GM21447 (cell line): ENCODE results near the gene FGA.
A peak's percentile ranks its signal among the peaks of the same experiment; 100 is the strongest.

Source experiments
- ATAC-seq: cut with Tn5 transposase; IDR thresholded peaks from one replicate; pipeline ENCODE4 v1.9.1; 2021; ENCODE audit not compliant: unreplicated experiment

The FGA gene

GRCh38 chr4:154583230-154583629 lies 7.3 kb downstream of the FGA start:
- ATAC-seq = no peak

- ATAC-seq = no peak
These were observed 7.8 kb downstream of the FGA start for GRCh38 chr4:154582723-154583122.

GRCh38 chr4:154579927-154580326 lies 10.6 kb downstream of the FGA start:
- ATAC-seq = no peak

- no peak for ATAC-seq
These were observed 11.6 kb downstream of the FGA start for GRCh38 chr4:154578919-154579318.

GRCh38 chr4:154577324-154577723 lies 13.2 kb downstream of the FGA start:
- ATAC-seq = no peak

GRCh38 chr4:154574311-154574710 lies 16.2 kb downstream of the FGA start:
- ATAC-seq = no peak

- ATAC-seq = no peak
These were observed 17.2 kb downstream of the FGA start for GRCh38 chr4:154573190-154573870.

GRCh38 chr4:154569584-154569983 lies 21.0 kb downstream of the FGA start:
- no peak for ATAC-seq

- no peak for ATAC-seq
These were observed 21.5 kb downstream of the FGA start for GRCh38 chr4:154569028-154569427.

- no peak for ATAC-seq
These were observed 23.8 kb downstream of the FGA start for GRCh38 chr4:154566639-154567204.

GRCh38 chr4:154565704-154566103 lies 24.8 kb downstream of the FGA start:
- no peak for ATAC-seq

GRCh38 chr4:154564311-154564710 lies 26.2 kb downstream of the FGA start:
- no peak for ATAC-seq

GRCh38 chr4:154562697-154563254 lies 27.8 kb downstream of the FGA start, which contains the start of gene FGB:
TSS of gene FGB (plus strand) at chr4:154563011. CDS start at chr4:154563019, 8 bp downstream.
- no peak for ATAC-seq

GRCh38 chr4:154560824-154561231 lies 29.7 kb downstream of the FGA start:
- no peak for ATAC-seq

GRCh38 chr4:154560419-154560801 lies 30.1 kb downstream of the FGA start:
- ATAC-seq = no peak

GRCh38 chr4:154559494-154560418 lies 30.8 kb downstream of the FGA start:
- ATAC-seq = no peak

- ATAC-seq = no peak
These were observed 31.4 kb downstream of the FGA start for GRCh38 chr4:154559141-154559493.

- peak; percentile 47 for ATAC-seq
These were observed 38.5 kb downstream of the FGA start for GRCh38 chr4:154551872-154552686.

GRCh38 chr4:154549894-154550790 lies 40.4 kb downstream of the FGA start, which contains the start of gene PLRG1:
TSS of gene PLRG1 (minus strand) at chr4:154550400. CDS start at chr4:154550308, 92 bp downstream.
- ATAC-seq = peak; percentile 98

- no peak for ATAC-seq
These were observed 44.9 kb downstream of the FGA start for GRCh38 chr4:154545689-154546088.
